OCI-LY3 (cell line): ENCODE data around the gene C11orf68.

ENCODE experiments used
- CTCF ChIP-seq: fragments of 200-600, 300-600 bp; sonication (generic); IDR thresholded peaks from 2 replicates; pipeline ENCODE4 v1.5.1; 2014; ENCODE audit warnings: antibody characterized with exemption, low read length, low read depth
- EZH2phosphoT487 ChIP-seq: fragments of 200-600 bp; shearing (Covaris generic); IDR thresholded peaks from 2 replicates; pipeline ENCODE4 v1.6.1; 2018; ENCODE audit warnings: antibody characterized with exemption, mixed run types, low read depth

GRCh38 chr11:65915101-65915820 is 3.6 kb downstream of the C11orf68 start:
- TF ChIP-seq CTCF (no peak), EZH2phosphoT487 (no peak)
